Measurements from ENCODE around the gene DDX23.

DDX23 gene

GRCh38 chr12:48800971-48801370 lies 51.0 kb downstream of the DDX23 start:
- no peak for DNase-seq (ENCODE audit: low read depth in 2 of 2, low spot score in 1 of 2)

GRCh38 chr12:48800457-48800856 lies 51.5 kb downstream of the DDX23 start:
- DNase-seq (ENCODE audit: low read depth in 2 of 2, low spot score in 1 of 2), result no peak

- DNase-seq (ENCODE audit: low read depth in 2 of 2, low spot score in 1 of 2), result no peak
These were observed 55.0 kb downstream of the DDX23 start for GRCh38 chr12:48796976-48797375.

GRCh38 chr12:48795550-48796455 lies 56.2 kb downstream of the DDX23 start:
- DNase-seq (ENCODE audit: low read depth in 2 of 2, low spot score in 1 of 2), result no peak

GRCh38 chr12:48794870-48795269 lies 57.1 kb downstream of the DDX23 start:
- DNase-seq (ENCODE audit: low read depth in 2 of 2, low spot score in 1 of 2), result no peak

GRCh38 chr12:48793696-48794095 lies 58.3 kb downstream of the DDX23 start:
- no peak for DNase-seq (ENCODE audit: low read depth in 2 of 2, low spot score in 1 of 2)

- no peak for DNase-seq (ENCODE audit: low read depth in 2 of 2, low spot score in 1 of 2)
These were observed 62.1 kb downstream of the DDX23 start for GRCh38 chr12:48789858-48790326.

- DNase-seq (ENCODE audit: low read depth in 2 of 2, low spot score in 1 of 2), result no peak
These were observed 62.8 kb downstream of the DDX23 start, which contains the start of gene ADCY6 for GRCh38 chr12:48788854-48789775. TSS of gene ADCY6 (minus strand) at chr12:48789089. CDS start at chr12:48783434, 5,655 bp downstream.

GRCh38 chr12:48788524-48788853 lies 63.5 kb downstream of the DDX23 start:
- no peak for DNase-seq (ENCODE audit: low read depth in 2 of 2, low spot score in 1 of 2)

GRCh38 chr12:48787791-48788523 lies 64.0 kb downstream of the DDX23 start:
- DNase-seq (ENCODE audit: low read depth in 2 of 2, low spot score in 1 of 2), result no peak

GRCh38 chr12:48786591-48787544 lies 65.1 kb downstream of the DDX23 start:
- DNase-seq (ENCODE audit: low read depth in 2 of 2, low spot score in 1 of 2), result no peak

GRCh38 chr12:48783432-48783831 lies 68.5 kb downstream of the DDX23 start:
- no peak for DNase-seq (ENCODE audit: low read depth in 2 of 2, low spot score in 1 of 2)

GRCh38 chr12:48782457-48783395 lies 69.2 kb downstream of the DDX23 start:
- DNase-seq (ENCODE audit: low read depth in 2 of 2, low spot score in 1 of 2), result no peak

GRCh38 chr12:48781750-48782456 lies 70.1 kb downstream of the DDX23 start:
- DNase-seq (ENCODE audit: low read depth in 2 of 2, low spot score in 1 of 2), result no peak

- DNase-seq (ENCODE audit: low read depth in 2 of 2, low spot score in 1 of 2), result no peak
These were observed 71.5 kb downstream of the DDX23 start for GRCh38 chr12:48780381-48781025.

GRCh38 chr12:48779869-48780268 lies 72.1 kb downstream of the DDX23 start:
- no peak for DNase-seq (ENCODE audit: low read depth in 2 of 2, low spot score in 1 of 2)

Data from stimulated activated CD8-positive, alpha-beta memory T cell treated with anti-CD3 and anti-CD28 coated beads, Interleukin-4, amount 100 ng/mL, for 1 hour (primary cell).